Activated CD8-positive, alpha-beta memory T cell treated with anti-CD3 and anti-CD28 coated beads, Interleukin-2, amount 50 U/mL, for 24 hours (primary cell): ENCODE measurements around the gene YBX2.

Source experiments
- DNase-seq: peaks from one replicate; pipeline ENCODE4 v3.0.0-alpha.2; 2020; ENCODE audit errors: extremely low read depth

YBX2 gene

GRCh38 chr17:7262935-7263800, 31.3 kb downstream of the YBX2 start:
- no peak for DNase-seq

DNA sequence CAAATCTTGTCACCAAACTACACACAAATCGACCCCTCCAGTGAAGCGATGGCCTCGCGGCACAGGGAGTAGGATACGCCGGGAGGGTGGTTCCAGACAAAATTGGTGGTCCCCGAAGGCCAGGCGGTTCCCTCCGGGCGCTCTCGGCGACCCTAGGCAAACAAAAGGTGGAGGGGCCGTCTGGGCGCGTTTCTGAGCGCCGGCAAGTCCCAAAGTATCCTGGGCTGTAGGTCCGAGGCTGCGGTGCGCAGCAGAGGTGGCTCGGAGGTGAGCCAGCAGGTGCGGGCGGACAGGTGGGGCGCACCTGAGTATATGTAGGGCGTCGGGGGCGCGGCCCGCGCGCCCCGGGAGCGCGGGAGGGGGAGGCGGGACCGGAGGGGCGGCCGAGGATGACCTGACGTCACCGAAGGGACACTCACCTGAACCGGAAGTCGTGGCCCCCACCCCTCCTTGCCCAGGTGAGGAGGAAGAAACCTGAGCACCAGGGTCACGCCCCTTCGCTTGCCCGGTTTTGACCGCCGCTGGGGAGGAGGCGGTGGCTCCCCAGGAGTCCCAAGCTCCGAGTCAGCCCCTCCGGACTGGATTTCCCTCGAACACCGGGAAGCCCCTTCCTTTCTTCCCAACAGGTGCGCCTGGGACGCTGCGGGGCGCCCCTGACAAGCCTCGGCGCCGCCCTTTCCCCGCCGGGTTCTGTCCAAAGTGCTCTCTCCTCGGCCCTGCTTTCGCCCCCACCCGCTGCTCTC, 32.1 kb downstream of the YBX2 start, which contains the start of gene CLDN7:
CLDN7 (minus strand) TSS at position 287 of the 743 bp plus-strand sequence. CDS start 435 bp downstream, outside the sequence.
- DNase-seq: no peak

GRCh38 chr17:7261379-7262191, 32.9 kb downstream of the YBX2 start:
- DNase-seq: no peak

DNA sequence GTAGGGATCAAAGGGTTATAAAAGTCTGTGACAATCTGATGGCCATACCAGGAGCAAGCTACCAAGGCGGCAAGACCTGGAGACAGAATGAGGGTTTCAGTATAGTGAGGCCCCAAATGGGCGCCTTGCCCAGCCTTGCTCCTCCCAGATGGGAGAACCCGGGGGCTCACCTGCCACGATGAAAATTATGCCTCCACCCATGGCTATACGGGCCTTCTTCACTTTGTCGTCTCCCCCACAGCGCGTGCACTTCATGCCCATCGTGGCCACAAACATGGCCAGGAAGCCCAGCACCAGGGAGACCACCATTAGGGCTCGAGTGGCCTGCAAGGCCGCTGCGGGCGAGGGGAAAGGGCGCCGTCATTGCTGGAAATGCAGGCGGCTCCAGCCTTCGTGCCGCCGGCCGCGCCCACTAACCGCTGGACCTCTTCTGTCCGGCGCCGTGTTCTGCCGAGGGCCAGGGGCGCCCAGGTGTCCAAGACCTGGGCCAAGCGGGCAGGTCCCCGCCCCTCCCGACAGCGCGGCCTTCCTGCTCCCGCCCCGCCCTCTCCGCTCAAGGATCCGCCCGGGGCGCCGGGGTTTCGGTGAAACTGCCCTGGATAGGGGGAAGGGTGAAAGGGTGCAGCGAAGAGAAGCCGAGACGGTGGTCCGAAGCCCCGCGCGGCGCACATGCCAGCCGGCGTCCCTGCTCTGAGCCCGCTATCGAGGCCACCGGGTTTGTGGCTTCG, 33.6 kb downstream of the YBX2 start:
- no peak for DNase-seq

- DNase-seq: no peak
These were observed 34.3 kb downstream of the YBX2 start for GRCh38 chr17:7260151-7260550.

DNA sequence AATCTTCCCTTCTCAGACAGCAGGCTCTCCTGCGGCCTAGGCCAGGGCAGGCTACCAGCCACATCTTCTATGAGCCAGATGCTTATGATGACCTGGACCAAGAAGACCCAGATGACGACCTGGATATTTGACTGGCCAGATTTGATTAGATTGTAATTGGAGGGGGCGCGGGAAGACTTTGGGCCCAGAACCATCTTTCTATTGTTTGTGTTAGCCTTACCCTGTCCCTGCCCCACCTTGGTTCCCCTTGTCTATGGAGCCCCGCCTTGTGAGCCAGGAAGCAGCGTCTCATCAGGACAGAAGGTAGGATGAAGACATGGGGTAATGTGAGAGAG, 34.9 kb downstream of the YBX2 start:
- DNase-seq: no peak

- DNase-seq: no peak
These were observed 35.5 kb downstream of the YBX2 start for GRCh38 chr17:7258731-7259554.

DNA sequence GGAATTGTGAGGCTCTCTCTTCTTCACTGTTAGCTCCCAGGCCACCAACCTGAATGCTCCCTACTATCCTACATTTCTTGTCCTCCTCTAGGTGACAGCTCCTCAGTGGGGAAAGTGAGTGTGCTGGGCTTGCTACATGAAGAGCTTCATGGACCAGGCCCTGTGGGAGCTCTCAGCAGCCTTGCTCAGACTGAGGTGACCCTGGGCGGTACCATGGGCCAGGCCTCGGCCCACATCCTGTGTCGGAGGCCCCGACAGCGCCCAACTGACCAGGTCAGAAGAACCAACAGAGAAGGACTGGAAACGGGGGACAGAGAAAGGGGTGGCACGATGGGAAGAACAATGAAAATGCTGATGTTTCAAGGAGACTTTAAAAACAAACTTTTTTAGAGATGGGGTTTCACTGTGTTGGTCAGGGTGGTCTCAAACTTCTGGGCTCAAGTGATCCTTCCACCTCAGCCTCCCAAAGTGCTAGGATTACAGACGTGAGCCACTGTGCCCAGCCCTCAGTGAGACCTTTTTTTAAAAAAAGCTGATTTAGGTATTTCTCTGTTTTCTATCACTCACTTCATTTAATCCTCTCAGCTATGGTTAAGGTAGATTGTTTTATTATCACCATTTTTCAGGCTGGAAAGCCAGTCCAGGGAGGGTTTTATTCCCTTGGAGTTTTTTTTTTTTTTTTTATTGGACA, 37.5 kb downstream of the YBX2 start:
- no peak for DNase-seq

GRCh38 chr17:7254511-7254910, 39.9 kb downstream of the YBX2 start:
- DNase-seq: no peak

DNA sequence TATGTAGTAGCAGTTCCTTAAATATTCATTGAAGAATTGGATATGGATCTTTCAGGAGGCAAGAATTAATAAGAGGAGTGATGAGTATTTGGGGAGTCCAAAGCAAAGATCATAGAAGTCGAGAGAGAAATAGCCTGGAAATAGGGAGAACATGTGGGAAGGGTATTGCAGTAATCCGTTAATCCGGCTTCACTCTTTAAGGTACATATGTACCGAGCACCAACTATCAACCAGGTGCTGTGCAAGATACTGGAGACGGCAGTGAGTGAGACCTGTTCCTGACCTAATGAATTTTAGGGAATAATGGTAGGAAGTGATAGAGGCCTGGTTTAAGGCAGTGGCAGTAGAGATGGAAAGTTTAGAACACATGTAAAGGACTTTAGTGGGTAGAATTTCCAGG, 41.4 kb downstream of the YBX2 start:
- DNase-seq: no peak

GRCh38 chr17:7252176-7253043, 42.0 kb downstream of the YBX2 start, which contains the start of gene ELP5:
Gene ELP5 (plus strand): TSS chr17:7252215. CDS start chr17:7252551, 336 bp downstream.
- DNase-seq: peak; percentile 76

- DNase-seq: peak; percentile 100
These were observed 42.7 kb downstream of the YBX2 start, which contains the start of gene CTDNEP1 for GRCh38 chr17:7251661-7252175. Gene CTDNEP1 (minus strand): TSS chr17:7251734. CDS start chr17:7251296, 438 bp downstream.

GRCh38 chr17:7250695-7251627, 43.5 kb downstream of the YBX2 start:
- DNase-seq: no peak

- DNase-seq: no peak
These were observed 44.6 kb downstream of the YBX2 start for GRCh38 chr17:7249830-7250229.

DNA sequence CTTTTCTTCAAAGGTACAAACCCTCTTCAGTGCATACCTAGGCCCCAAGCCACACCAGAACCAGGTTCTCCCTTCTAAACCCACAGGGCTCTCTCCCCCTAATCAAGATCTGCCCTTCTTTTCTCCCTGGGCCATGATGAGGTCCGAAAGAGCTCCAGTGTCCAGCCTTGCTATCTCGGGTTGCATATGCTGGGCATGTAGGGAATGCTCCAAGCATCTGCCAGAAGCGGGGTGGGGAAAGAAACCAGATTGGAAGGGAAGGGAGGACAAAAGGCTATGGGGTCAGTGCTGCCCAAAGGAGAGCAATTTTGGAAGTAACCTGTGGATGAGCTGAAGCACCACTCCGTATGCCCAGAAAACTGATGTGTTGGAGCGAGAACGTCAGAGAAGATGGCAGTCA, 45.2 kb downstream of the YBX2 start:
- no peak for DNase-seq

DNA sequence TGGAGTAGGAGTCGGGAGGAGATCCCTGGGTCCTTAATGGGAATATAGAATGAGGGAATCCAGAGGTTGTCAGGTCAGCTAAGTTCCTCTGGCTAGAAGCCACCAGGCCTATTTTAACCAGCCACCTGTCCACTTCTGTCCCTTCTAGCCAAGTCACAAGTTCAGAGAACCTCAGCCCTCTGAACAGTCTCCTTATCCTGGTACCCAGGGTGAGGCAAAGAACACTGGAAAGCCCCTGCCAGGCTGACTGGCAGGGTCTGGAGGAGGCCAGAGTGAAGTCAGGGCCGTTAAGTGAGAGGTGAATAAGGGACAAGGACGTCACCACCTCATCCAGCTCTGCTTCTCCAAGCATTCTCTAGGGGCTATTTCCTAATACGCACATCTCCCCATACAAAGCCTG, 45.6 kb downstream of the YBX2 start:
- no peak for DNase-seq

DNA sequence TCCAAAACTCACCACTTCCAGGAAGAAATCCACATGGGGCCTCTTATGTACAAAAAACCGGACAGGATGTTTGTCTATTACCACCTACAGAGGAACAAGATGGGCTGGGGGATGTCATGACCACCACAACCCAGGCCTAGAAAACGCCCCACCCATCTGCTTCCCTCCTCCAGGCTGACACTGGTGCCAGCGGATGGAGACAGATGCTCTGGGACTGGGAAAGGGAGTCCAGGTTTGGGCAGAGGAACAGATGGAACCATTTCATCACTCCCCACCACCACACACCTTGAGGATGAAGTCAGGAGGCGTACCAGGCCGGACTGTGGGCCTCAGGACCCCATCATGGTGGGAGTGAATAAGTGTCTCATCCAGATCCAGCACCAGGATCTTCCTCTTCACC, 47.7 kb downstream of the YBX2 start:
- no peak for DNase-seq
